Psoas muscle (tissue), 8 donors: ENCODE measurements around the gene ZNF311. TPM values are rescaled to one million over a fixed set of nuclear protein-coding genes. Genes with fewer than 3 reads are reported as not detected.

Experiments used
- ATAC-seq, 4 donors: fragments of 200-7000 bp; cut with Tn5 transposase; one replicate each; pipeline ENCODE4 v1.9.1; 2020; ENCODE audit warnings: moderate library complexity in 3 of 4, mild to moderate bottlenecking in 2 of 4
- DNase-seq, 2 donors: peaks; one replicate each; pipeline ENCODE4 v3.0.0-alpha.2; 2020
- H3K27ac ChIP-seq: fragments of 200-600 bp; one replicate; pipeline ENCODE4 v1.8.0; 2022
- H3K27me3 ChIP-seq, 3 donors: fragments of 200-600 bp in 1 of 3; one replicate each; pipeline versions ENCODE4 v1.6.1 to v1.8.0; 2013 to 2022; ENCODE audit warnings: low read length in 2 of 3, mild to moderate bottlenecking in 2 of 3, moderate library complexity in 1 of 3; ENCODE audit not compliant: insufficient read depth in 3 of 3
- H3K36me3 ChIP-seq, 2 donors: fragments of 200-600 bp in 1 of 2; one replicate each; pipeline versions ENCODE4 v1.6.1 to v1.8.0; 2013 to 2022; ENCODE audit warnings: low read depth in 1 of 2, mild to moderate bottlenecking in 1 of 2, moderate library complexity in 1 of 2; ENCODE audit not compliant: insufficient read depth in 1 of 2
- H3K4me1 ChIP-seq: fragments of 200-600 bp; one replicate; pipeline ENCODE4 v1.8.0; 2022
- H3K4me3 ChIP-seq: fragments of 200-600 bp; one replicate; pipeline ENCODE4 v1.8.0; 2022; ENCODE audit warnings: mild to moderate bottlenecking
- H3K9me3 ChIP-seq: fragments of 200-600 bp; one replicate; pipeline ENCODE4 v1.8.0; 2022
- CTCF ChIP-seq: fragments of 200-600 bp; IDR thresholded peaks from one replicate; pipeline ENCODE4 v1.8.0; 2022; ENCODE audit warnings: antibody characterized with exemption
- WGBS, 3 donors: extraction: QIAGEN DNeasy Blood & Tissue Kit; methylation state at CpG; one replicate each; pipeline versions ENCODE4 v1.1.6 to v1.1.7; 2013; 5-methylcytosine and 5-hydroxymethylcytosine counted together
- intact Hi-C, 2 donors: fragments of 100-400 bp; cut with DNase I; formaldehyde crosslinking; loops; one replicate each; pipeline versions ENCODE4 v1.11.0 to v1.14.2; 2022
- polyA plus RNA-seq, 3 donors: library from polyadenylated mRNA; stranded (reverse); fragments of 200-250 nt; gene quantifications; one replicate each; pipeline ENCODE4 v1.2.3, GENCODE V29; 2013
- total RNA-seq, 4 donors: library from RNA; stranded (reverse); fragmentation: NEBNext Ultra II Directional in 2 of 4; extraction: Animal tissue kit (Norgen Biotek cat#: 25700) in 2 of 4; gene quantifications; one replicate each; pipeline versions ENCODE4 v1.2.1 to v1.2.4, GENCODE V29; 2021 to 2023
- donor health status: healthy with polysubstance abuse.
- donor health status: DM: no; HTN: no; CAD: no; lungs with moderate emphysema.
- donor health status: Bipolar disorder and iron deficiency.
- donor health status: healthy.
- donor health status: DM: yes; HTN: yes; CAD: no.
- donor health status: DM: no; HTN: no; CAD: no.
- donor health status: DM: no; HTN: no; CAD: no.
- donor health status: DM: yes; HTN: yes; CAD: no.

The ZNF311 gene
- total and polyA plus RNA-seq, 7 donors: 0.09 to 0.36 (median 0.13) TPM; not detected in 2

GRCh38 chr6:29017428-29017802 is 12.3 kb upstream of the ZNF311 start:
- ATAC-seq: no peak
- H3K27me3 ChIP-seq: peaks cover 0 to 43% (median 13%) of the 10 kb centered on the region in 3 donors
- intact Hi-C loops: loop anchor here (2.0 to 5.0 kb wide), 3 partner anchors 35 to 331 kb away; no protein-coding TSS in a partner anchor
- 33 to 40% (median 39%) methylated on average over 3 of the region's 3 CpGs for WGBS, 3 donors
- H3K36me3 ChIP-seq: no peaks in the 10 kb centered on the region
- H3K27ac ChIP-seq: no peak overlapping the region
- H3K4me3 ChIP-seq: no peak overlapping the region
- H3K4me1 ChIP-seq: no peaks in the 10 kb centered on the region
- no peak for TF ChIP-seq CTCF
- DNase-seq: no peak
- H3K9me3 ChIP-seq: no peaks in the 10 kb centered on the region

- Histone ChIP-seq H3K27me3 (peaks cover 0 to 50% (median 15%) of the 10 kb centered on the region in 3 donors), H3K4me1 (no peaks in the 10 kb centered on the region)
These were observed 11.7 kb upstream of the ZNF311 start for GRCh38 chr6:29016559-29017427.

GRCh38 chr6:29014729-29015608 is 9.9 kb upstream of the ZNF311 start:
- ATAC-seq (no peak), DNase-seq (no peak)
- Histone ChIP-seq H3K27me3 (peaks cover 0 to 63% (median 15%) of the 10 kb centered on the region in 3 donors), H3K36me3 (no peaks in the 10 kb centered on the region), H3K9me3 (no peaks in the 10 kb centered on the region), H3K4me1 (no peaks in the 10 kb centered on the region), H3K27ac (no peak overlapping the region), H3K4me3 (peak overlapping the region; percentile 16)
- 45 to 47% (median 46%) methylated on average over 59 to 79 of the region's 79 CpGs for WGBS, 3 donors
- no peak for TF ChIP-seq CTCF
- intact Hi-C loops: loop anchor here in 1 of 2 donors (5.0 kb wide), 1 partner anchor 33 kb away; no protein-coding TSS in a partner anchor

More at GRCh38 chr6:29016559-29017427, 11.7 kb upstream of the ZNF311 start:
- ATAC-seq (peak; percentile 78 to 97 (median 82)), DNase-seq (peak; percentile 71 to 80)
- Histone ChIP-seq H3K4me3 (peak overlapping the region; percentile 65), H3K36me3 (no peaks in the 10 kb centered on the region), H3K27ac (no peak overlapping the region), H3K9me3 (no peaks in the 10 kb centered on the region)
- intact Hi-C loops: loop anchor here (1.0 to 5.0 kb wide), 5 partner anchors 34 to 330 kb away; no protein-coding TSS in a partner anchor
- peak; percentile 80 for TF ChIP-seq CTCF
- WGBS, 3 donors: 1% methylated on average over 41 of the region's 41 CpGs

GRCh38 chr6:29011276-29011734 is 6.2 kb upstream of the ZNF311 start:
- H3K36me3 ChIP-seq: no peaks in the 10 kb centered on the region
- H3K27me3 ChIP-seq: peaks cover 0 to 81% (median 10%) of the 10 kb centered on the region in 3 donors
- H3K27ac ChIP-seq: no peak overlapping the region
- DNase-seq (peak in 1 of 2 donors; percentile 55), ATAC-seq (no peak)
- TF ChIP-seq CTCF: no peak
- H3K4me1 ChIP-seq: no peaks in the 10 kb centered on the region
- no peaks in the 10 kb centered on the region for H3K9me3 ChIP-seq
- 0 to 2% (median 1%) methylated on average over 30 of the region's 30 CpGs for WGBS, 3 donors
- intact Hi-C loops: no loop called here
- peak overlapping the region; percentile 60 for H3K4me3 ChIP-seq
